Stimulated activated CD4-positive, alpha-beta T cell treated with anti-CD3 and anti-CD28 coated beads, TNF-alpha, amount 100 ng/mL, for 4 hours (primary cell): Measurements from ENCODE around the gene CASKIN1.
"Not testable (repeated sequence)": the region's sequence is repeated elsewhere in the genome, so short reads cannot be mapped to it uniquely, and the experiment has no call there.

Experiments
- DNase-seq, 3 experiments: peaks; one replicate each; pipeline ENCODE4 v3.0.0-alpha.2; 2020; ENCODE audit warnings: low read depth in 3 of 3

The CASKIN1 gene

DNA sequence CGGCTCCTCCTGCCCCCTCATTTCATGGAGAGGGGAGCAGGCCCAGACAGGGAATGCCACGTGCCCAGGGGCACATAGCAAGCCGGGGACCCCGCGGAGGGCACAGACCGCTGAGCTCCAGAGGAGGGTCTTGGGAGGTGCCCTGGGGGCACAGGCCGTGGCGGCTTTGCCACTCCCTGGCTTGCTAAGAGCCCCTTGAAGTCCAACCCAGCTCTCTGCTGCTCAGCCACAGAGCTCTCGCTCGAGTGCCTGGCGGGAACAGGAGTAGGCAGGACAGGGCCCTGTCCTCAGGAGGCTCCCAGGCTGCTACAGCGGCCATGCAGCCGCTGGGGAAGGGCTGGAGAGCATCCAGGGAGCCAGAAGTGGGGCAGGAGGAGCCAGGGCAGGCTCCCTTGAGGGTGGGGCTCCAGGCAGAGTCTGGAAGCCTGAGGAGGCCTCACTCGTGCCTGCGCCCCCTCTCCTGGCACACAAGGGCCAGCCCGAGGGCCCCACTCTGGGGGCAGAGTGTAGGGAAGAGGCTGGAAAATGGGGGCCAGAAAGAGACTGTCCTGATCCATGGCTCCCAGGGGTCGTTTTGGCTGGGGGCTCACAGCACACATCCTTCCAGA is 52.4 kb downstream of the CASKIN1 start:
- no peak for DNase-seq

DNA sequence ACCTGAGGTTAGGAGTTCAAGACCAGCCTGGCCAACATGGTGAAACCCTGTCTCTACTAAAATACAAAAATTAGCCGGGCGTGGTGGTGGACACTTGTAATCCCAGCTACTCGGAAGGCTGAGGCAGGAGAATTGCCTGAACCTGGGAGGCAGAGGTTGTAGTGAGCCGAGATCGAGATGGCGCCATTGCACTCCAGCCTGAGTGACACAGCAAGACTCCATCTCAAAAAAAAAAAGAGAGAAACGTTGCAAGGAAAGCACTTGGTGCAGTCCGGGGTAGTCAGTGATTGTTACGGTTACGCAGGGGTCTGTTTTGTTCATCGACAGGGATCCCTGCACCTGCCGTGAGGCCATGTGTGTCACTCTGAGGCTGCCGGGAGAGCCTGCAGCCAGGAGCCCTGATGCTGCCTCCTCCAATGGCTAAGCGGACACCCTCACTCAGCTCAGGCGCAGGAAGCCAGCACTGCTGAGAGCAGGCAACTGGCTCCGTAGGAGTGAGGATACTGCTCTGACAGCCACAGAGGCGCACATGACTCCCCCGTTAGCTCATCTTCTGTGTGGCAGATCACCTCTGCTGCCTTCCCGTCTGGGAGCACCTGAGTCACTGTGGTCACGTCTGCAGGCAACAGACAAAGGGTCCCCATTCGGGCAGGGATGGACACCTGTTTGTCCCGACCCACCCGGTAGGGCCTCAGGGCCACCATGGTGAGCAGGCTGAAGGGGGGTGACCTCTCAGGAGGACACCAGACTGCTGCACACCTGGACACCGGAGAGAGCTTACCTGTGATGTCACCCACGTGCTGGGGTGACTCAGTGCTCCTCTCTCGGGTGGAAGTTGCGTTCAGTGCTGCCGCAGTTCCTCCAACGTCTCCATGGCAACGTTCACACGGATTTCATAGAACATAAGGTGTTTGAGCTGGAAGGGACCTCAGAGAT is 53.2 kb downstream of the CASKIN1 start:
- no peak for DNase-seq

DNA sequence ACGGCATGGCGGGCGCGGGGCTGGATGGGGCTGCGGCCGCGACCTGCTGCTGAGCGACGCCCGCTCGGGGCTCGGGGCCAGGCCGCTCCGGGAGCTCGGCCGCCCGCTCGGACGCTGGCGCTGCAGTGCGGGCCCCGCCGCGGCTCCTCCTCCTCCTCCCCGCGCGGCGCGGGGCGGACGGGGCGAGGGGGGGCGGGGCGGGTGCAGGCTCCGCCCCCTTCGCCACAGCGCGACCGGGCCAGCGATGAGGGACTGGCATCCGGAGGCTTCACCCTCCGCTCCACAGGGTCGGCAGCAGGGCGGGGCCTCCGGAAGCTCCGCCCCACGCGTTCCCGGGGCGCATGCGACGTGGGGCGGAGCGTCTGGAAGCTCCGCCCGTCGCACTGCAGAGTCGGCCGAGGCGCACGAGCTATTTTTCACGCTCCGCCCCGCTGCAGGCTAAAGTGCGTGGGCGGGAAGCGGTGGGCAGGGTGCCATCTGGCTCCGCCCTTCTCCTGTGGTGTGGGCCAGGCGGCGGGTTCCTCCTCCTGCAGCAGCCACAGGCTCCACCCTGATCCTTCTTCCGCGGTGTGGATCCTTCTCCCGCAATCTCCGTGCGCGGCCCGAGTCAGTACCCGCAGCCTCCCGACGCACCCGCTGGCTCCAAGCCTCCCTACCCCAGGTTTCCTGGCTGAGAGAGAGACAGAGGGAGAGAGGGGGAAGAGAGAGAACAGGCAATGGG is 60.5 kb downstream of the CASKIN1 start, which contains the start of gene PKD1:
TSS of gene PKD1 (minus strand) at position 129 of the 721 bp plus-strand sequence. CDS start 209 bp downstream, outside the sequence.
- DNase-seq: peak; percentile 97 to 99 (median 98)

DNA sequence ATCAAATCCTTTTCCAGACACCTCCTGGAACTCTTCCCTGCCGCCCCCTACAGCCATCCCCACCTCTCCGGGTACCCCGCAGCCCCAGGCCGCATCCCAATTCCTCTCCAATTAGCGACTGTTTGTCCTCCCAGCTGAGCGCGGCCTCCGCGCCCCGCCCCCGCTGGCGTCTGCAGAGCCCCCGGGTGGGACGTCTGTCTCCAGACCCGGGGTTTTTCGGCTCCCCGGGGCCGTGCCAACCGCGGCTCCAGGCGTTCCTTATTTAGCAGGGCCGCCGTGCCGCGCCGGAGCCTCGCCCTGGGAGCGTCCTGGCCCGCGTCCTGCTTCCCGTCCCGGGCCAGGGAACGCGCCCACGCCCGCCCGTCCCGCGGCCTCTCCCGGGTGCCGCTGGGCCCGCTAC is 61.3 kb downstream of the CASKIN1 start:
- not testable (repeated sequence) for DNase-seq

DNA sequence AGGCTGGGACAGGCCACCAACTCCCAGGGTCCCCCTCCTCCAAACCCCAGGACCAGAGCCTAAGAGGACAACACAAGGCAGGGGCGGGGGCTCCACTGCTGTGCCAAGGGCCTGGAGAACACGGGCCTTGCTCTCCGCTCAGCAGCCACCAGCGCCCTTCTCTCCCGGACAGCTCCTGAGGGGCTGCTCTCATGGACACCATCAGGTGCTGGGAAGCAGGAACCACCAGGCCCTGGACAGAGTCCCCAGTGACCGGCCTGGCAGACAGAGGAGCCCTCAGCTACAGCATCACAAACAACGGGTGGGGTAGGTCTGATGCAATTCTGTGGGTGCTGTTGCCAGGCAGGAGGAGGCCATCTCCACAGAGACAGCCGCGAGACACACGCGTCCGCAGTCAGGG is 62.6 kb downstream of the CASKIN1 start:
- DNase-seq: not testable (repeated sequence)

DNA sequence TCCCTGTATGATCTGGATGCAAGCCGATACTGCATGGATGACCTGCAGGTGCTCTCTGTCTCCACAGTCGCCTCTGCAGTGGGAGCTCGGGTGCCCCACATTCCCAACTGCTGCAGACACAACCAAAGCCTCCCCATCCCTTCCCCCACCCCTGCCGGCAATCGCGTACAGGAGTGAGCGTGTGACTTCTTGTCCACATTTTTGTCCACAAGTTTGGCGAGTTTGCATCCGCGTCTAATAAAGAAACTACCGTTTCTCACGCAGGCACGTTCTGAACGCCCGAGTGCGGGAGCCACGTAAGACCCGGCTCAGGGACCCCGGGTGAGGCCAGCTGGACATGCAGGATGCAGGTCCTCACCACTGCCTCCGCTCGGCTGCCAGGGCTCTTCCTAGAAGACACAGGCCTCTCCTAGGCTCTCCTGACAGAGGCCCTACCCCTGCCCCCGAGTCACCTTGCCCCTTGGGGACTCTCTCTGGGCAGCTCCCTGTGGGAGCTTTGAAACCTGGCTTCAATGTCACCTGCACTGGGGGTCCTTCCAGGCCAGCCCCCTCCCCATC is 66.4 kb downstream of the CASKIN1 start:
- DNase-seq: not testable (repeated sequence)

DNA sequence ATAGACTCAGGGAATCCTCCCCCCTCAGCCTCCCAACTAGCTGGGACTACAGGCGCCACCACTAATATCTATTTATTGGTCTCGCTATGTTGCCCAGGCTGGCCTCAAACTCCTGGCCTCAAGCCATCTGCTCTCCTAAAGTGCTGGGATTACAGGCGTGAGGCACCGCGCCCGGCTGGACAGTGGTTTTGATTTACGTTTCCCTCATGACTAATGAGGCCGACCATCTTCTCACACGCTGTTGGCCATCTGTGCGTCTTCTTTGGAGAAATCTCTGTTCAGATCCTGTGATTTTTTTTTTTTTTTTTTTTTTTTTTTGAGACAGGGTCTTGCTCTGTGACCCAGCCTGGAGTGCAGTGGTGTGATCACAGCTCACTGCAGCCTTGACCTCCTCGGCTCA is 67.2 kb downstream of the CASKIN1 start:
- DNase-seq: not testable (repeated sequence)

DNA sequence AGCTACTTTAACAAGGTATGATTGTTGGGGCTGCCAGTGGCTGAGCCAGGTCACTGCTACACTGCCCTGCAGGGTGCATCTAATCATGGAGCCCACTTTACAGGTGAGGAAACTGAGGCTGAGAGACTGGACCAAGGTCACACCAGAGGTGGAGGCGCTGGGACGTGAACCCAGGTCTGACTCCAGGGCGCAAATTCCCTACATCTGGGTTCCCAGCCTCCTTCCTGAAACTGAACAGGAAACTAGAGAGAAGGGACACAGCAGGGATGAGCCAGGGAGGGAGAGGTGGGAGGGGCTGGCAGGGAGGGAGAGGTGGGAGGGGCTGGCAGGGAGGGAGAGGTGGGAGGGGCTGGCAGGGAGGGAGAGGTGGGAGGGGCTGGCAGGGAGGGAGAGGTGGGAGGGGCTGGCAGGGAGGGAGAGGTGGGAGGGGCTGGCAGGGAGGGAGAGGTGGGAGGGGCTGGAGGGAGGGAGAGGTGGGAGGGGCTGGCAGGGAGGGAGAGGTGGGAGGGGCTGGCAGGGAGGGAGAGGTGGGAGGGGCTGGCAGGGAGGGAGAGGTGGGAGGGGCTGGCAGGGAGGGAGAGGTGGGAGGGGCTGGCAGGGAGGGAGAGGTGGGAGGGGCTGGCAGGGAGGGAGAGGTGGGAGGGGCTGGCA is 68.7 kb downstream of the CASKIN1 start:
- DNase-seq: not testable (repeated sequence)
